A549 (cell line): ENCODE measurements around the gene HSD17B3.

Experiments
- CEBPB ChIP-seq, 2 experiments: fragments of >200 bp in 1 of 2; sonication (Bioruptor Twin) in 1 of 2; formaldehyde crosslinking in 1 of 2; IDR thresholded peaks; 2 replicates each; pipeline ENCODE4 v1.6.1; 2012 to 2016
- CTCF ChIP-seq: fragments of >200 bp; sonication (Bioruptor Twin); formaldehyde crosslinking; IDR thresholded peaks from 3 replicates; pipeline ENCODE4 v1.5.1; 2016
- ELK1 ChIP-seq: fragments of 150-350 bp; IDR thresholded peaks from 2 replicates; pipeline ENCODE4 v1.6.1; 2014; ENCODE audit warnings: low read depth, mild to moderate bottlenecking, low read length
- GATA3 ChIP-seq: IDR thresholded peaks from 2 replicates; pipeline ENCODE4 v1.6.1; 2012; ENCODE audit warnings: borderline replicate concordance
- HDAC2 ChIP-seq: fragments of 200-600 bp; sonication (generic); IDR thresholded peaks from 2 replicates; pipeline ENCODE4 v1.6.1; 2016
- KDM1A ChIP-seq: fragments of 200-600 bp; sonication (generic); IDR thresholded peaks from 2 replicates; pipeline ENCODE4 v1.6.1; 2016; ENCODE audit warnings: low read depth, mild to moderate bottlenecking
- MAFK ChIP-seq: fragments of 450-650 bp; IDR thresholded peaks from 2 replicates; pipeline ENCODE4 v1.6.1; 2014; ENCODE audit not compliant: partially characterized antibody
- MAX ChIP-seq: IDR thresholded peaks from 2 replicates; pipeline ENCODE4 v1.6.1; 2012
- NFE2L2 ChIP-seq: fragments of 150-350 bp; conservative IDR thresholded peaks from 2 replicates; pipeline ENCODE4 v1.6.1; 2014; ENCODE audit warnings: low read length
- PHF8 ChIP-seq: fragments of 200-600 bp; sonication (generic); IDR thresholded peaks from 2 replicates; pipeline ENCODE4 v1.6.1; 2016; ENCODE audit warnings: low read depth, mild to moderate bottlenecking, antibody characterized with exemption, moderate library complexity, borderline replicate concordance
- POLR2A ChIP-seq: IDR thresholded peaks from 2 replicates; pipeline ENCODE4 v1.6.1; 2012; ENCODE audit warnings: mild to moderate bottlenecking, low read length
- RCOR1 ChIP-seq: fragments of 150-350 bp; IDR thresholded peaks from 2 replicates; pipeline ENCODE4 v1.6.1; 2014; ENCODE audit warnings: antibody characterized with exemption, low read length, low read depth
- USF2 ChIP-seq: fragments of 450-650 bp; IDR thresholded peaks from 2 replicates; pipeline ENCODE4 v1.6.1; 2014; ENCODE audit warnings: antibody characterized with exemption

- TF ChIP-seq RCOR1 = no peak
- no peak for TF ChIP-seq CTCF
- TF ChIP-seq POLR2A = no peak
- no peak for TF ChIP-seq CEBPB (IDR thresholded peaks at IDR 0.05)
- TF ChIP-seq HDAC2 = no peak
- no peak for TF ChIP-seq KDM1A
- TF ChIP-seq GATA3 = no peak
- no peak for TF ChIP-seq NFE2L2
- no peak for TF ChIP-seq PHF8
- no peak for TF ChIP-seq MAFK
- no peak for TF ChIP-seq MAX
- no peak for TF ChIP-seq ELK1
- TF ChIP-seq USF2 = no peak
Observed at GRCh38 chr9:96293498-96294158, 8.3 kb downstream of the HSD17B3 start.
